CD4-positive, alpha-beta T cell treated with Interferon alpha-2 for 1 hour (primary cell): ENCODE results near the gene IRF2BPL.

Experiments
- DNase-seq, 2 donors: peaks; one replicate each; pipeline ENCODE4 v3.0.0-alpha.2; 2020 to 2022

The IRF2BPL gene

GRCh38 chr14:76984787-76985375, 43.6 kb downstream of the IRF2BPL start:
- no peak for DNase-seq

GRCh38 chr14:76984297-76984696, 44.2 kb downstream of the IRF2BPL start:
- DNase-seq = no peak

- DNase-seq = no peak
These were observed 46.8 kb downstream of the IRF2BPL start for GRCh38 chr14:76981670-76982069.

- peak; percentile 85 to 92 for DNase-seq
These were observed 50.5 kb downstream of the IRF2BPL start for GRCh38 chr14:76977793-76978720.

GRCh38 chr14:76976240-76977005, 52.1 kb downstream of the IRF2BPL start:
- no peak for DNase-seq

- DNase-seq = no peak
These were observed 52.7 kb downstream of the IRF2BPL start for GRCh38 chr14:76975812-76976211.

- DNase-seq = no peak
These were observed 53.5 kb downstream of the IRF2BPL start for GRCh38 chr14:76975051-76975450.
